Activated naive CD8-positive, alpha-beta T cell treated with anti-CD3 and anti-CD28 coated beads, Interleukin-2, amount 50 U/mL, for 16 hours (primary cell): Measurements from ENCODE around the gene AHI1.
A peak's percentile ranks its signal among the peaks of the same experiment; 100 is the strongest.
"Not testable (repeated sequence)": the region's sequence is repeated elsewhere in the genome, so short reads cannot be mapped to it uniquely, and the experiment has no call there.

Source experiments
- DNase-seq: peaks from one replicate; pipeline ENCODE4 v3.0.0-alpha.2; 2020; ENCODE audit warnings: low read depth, low spot score

Gene AHI1

GRCh38 chr6:135506270-135506997 lies 8.9 kb upstream of the AHI1 start:
- no peak for DNase-seq

DNA sequence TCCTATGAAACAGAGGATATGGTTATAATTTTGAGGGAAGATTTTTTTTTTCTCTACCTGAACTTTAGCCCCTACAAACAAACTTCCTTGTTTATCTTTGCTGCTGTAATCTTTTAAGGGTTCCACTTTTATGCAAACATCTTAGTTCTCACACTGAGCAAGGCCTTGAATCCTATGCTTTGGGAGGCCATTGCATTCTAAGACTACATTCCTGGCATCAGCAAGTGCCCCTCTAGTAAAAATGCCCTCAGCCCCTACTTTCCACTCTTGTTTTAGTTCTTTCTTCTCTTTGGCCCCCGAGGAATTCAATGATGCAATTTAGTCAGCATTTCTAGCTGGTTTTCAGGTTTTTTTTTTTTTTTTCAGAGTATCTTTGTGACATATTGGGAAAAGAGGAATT lies 8.1 kb upstream of the AHI1 start:
- no peak for DNase-seq

DNA sequence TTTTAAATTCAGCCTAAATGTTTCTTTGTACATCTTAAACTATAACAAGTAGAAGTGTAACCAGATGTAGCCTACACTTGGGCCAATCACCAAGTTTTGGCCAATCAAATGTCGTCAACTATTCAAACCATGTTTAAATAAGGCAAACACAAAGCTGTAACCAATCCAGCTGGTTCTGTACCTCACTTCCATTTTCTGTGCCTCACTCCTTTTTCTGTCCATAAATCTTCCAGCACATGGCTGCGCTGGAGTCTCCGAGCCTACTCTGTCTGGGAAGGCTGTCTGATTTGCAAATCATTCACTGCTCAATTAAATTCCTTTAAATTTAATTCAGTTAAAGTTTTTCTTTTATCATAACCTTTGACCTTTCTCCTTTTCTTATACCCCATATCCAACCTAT lies 7.7 kb upstream of the AHI1 start:
- no peak for DNase-seq

- no peak for DNase-seq
Observed at GRCh38 chr6:135504734-135505133, 7.2 kb upstream of the AHI1 start.

- DNase-seq: no peak
Observed at GRCh38 chr6:135503703-135504475, 6.3 kb upstream of the AHI1 start.

- DNase-seq: no peak
Observed at GRCh38 chr6:135499441-135500340, 2.2 kb upstream of the AHI1 start.

DNA sequence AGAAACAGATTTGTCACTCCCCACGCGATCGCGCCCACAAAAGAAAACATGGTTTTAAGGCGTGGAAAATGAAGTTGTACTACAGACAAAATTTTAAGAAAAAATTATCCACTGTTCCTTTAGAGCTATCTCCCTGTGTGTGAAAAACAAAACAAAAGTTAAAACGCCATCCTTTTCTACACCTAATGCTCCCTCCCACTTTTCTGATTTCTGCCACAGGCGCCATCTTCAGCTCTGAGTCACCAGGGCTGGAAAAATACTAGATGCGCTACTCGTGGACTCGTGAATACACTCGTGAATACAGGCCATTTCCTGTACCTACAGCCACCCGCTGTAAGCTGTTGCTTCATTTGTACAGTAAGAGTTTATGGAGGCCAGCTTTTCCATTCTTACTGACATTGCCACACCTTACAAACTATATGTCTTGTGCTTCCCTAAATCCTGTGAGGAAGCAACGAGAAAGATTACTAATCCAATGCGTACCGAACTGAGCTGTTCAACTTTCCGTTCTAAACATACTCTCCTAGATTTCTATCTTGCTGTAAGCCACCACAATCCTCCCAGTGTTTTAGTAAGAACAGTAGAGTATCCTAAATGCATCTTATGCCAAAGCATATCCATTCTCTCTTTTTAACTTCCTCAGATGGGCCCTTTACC lies 773 bp upstream of the AHI1 start:
- peak; percentile 29 for DNase-seq

DNA sequence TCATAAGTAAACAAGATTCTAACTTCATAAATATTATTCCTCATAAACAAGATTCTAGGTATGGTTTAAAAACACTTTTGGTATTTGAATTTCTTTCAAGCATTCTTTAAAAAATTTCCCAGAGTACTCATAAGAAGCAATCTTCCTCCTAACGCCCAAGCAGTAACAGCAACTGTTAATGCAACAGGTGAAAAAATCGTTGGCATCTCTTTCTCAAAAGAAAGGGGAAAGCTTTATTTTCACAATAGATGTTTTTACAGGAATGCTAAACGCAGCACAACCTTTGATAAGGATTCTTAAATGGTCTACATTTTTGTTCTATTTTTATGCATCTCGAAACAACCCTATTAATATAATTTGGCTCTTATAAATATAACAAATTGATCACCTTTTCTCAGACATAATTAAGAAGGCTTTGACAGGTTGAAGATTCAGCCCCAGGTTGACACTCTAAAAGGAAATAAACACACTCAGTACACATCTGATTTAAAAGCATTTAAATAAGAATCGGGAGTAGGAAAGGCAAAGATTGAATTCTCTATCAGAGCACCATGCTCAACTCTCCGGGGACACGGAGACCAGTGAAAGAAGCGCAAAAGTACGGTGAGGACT lies 634 bp downstream of the AHI1 start:
- no peak for DNase-seq

DNA sequence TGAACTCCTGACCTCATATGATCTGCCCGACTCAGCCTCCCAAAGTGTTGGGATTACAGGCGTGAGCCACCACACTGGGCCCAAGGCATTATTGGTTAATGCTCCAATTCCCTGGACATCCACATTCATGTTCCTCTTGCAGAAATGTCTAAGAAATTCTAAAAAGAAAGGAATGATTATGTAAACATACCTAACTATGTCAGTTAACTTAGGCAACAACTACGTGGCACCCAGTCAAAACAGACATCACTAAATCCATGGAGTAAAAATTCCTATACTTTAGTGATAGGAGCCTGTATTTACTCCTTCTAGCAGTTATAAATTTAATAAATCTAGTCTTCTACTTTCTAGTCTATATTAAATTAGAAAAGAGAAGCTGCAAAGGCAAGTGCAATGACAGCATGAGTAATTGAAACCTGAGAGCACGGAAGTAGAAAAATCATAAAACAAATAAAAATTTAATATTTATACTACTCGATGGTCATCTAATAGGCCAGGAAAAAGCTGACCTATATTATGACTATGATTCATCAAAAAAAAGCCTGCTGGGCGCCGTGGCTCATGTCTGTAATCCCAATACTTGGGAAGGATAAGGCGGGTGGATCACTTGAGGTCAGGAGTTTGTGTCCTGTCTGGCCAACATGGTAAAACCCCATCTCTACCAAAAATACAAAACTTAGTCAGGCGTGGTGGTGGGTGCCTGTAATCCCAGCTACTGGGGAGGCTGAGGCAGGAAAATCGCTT lies 4.2 kb downstream of the AHI1 start:
- no peak for DNase-seq

- DNase-seq: no peak
Observed at GRCh38 chr6:135490381-135490780, 7.2 kb downstream of the AHI1 start.

GRCh38 chr6:135488023-135488422 lies 9.5 kb downstream of the AHI1 start:
- no peak for DNase-seq

GRCh38 chr6:135483903-135484302 lies 13.6 kb downstream of the AHI1 start:
- not testable (repeated sequence) for DNase-seq

GRCh38 chr6:135481783-135482369 lies 15.7 kb downstream of the AHI1 start:
- no peak for DNase-seq

DNA sequence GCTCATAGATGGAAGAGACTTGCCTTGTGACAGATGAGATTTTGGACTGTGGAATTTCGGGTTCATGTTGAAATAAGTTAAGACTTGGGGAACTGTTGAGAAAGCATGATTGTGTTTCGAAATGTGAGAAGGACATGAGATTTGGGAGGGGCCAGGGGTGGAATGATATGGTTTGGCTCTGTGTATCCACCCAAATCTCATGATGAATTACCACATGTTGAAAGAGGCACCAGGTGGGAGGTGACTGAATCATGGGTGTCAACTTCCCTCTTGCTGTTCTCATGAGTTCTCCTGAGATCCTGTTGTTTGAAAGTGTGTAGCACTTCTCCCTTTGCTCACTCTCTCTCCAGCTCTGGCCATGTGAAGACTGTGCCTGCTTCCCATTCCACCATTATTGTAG lies 17.9 kb downstream of the AHI1 start:
- no peak for DNase-seq

GRCh38 chr6:135478626-135479025 lies 18.9 kb downstream of the AHI1 start:
- no peak for DNase-seq

DNA sequence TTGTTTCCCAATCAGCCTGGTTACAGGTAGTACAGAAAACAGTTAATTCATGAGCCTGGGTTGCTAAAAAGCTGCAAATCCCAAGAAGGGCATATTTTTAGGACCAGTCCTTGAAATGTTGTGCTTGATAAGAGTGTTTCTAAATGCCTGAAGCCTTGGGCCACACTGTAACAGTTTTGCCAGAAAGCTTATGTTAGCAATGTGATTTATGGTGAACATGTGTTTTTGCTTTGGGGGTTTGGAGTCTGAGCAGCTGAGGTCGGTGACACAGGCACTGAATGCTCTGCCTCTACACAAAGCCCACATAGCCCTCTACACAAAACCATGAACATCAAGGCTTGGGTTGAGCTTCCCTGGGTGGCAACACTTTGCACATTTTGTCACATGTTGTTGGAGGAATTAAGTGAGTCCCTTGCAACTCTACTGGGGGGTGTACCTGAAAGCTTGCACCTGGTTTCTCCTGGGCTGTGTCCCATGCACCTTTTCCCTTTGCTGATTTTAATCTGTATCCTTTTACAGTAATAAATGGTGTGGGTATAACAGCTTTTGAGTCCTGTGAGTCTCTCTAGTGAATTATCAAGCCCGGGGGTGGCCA lies 22.2 kb downstream of the AHI1 start:
- DNase-seq: no peak

- DNase-seq: no peak
Observed at GRCh38 chr6:135474362-135474761, 23.2 kb downstream of the AHI1 start.

GRCh38 chr6:135465903-135466302 lies 31.6 kb downstream of the AHI1 start:
- DNase-seq: no peak

DNA sequence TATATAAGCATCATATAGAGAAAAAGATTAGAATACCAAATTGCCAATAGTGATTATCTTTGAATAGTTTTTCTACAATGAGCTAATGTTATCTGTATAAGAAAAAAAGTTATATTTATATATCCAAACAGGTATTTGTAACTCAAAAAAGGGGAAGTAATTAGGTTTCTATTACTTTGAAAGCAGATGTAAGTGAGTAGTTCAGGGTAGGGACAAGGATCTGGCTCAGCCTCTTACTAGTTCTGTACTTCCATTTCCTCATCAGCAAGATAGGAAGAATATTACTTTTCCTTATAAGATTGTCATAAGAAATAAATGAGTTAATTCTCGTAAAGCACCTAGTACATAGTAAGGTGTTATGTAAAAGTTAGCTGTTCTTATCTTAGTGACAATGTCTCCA lies 32.2 kb downstream of the AHI1 start:
- DNase-seq: no peak

- DNase-seq: no peak
Observed at GRCh38 chr6:135464634-135465033, 32.9 kb downstream of the AHI1 start.
